Measurements from ENCODE around the gene SIK2.
"Not testable (repeated sequence)": the region's sequence is repeated elsewhere in the genome, so short reads cannot be mapped to it uniquely, and the experiment has no call there.

Gene SIK2

GRCh38 chr11:111703576-111703975 lies 101.3 kb downstream of the SIK2 start:
- DNase-seq (ENCODE audit: low read depth) = no peak
- no peak overlapping the region for H3K4me3 ChIP-seq (ENCODE audit: low read length)
- TF ChIP-seq CTCF (conservative IDR thresholded peaks at IDR 0.05; ENCODE audit: low read depth, low read length) = no peak

- no peak overlapping the region for H3K4me3 ChIP-seq (ENCODE audit: low read length)
- DNase-seq (ENCODE audit: low read depth) = no peak
- TF ChIP-seq CTCF (conservative IDR thresholded peaks at IDR 0.05; ENCODE audit: low read depth, low read length) = no peak
These were observed 104.9 kb downstream of the SIK2 start for GRCh38 chr11:111707039-111707690.

GRCh38 chr11:111707691-111708067 lies 105.4 kb downstream of the SIK2 start:
- no peak for TF ChIP-seq CTCF (conservative IDR thresholded peaks at IDR 0.05; ENCODE audit: low read depth, low read length)
- DNase-seq (ENCODE audit: low read depth) = no peak
- H3K4me3 ChIP-seq (ENCODE audit: low read length) = no peak overlapping the region

- H3K4me3 ChIP-seq (ENCODE audit: low read length) = no peak overlapping the region
- TF ChIP-seq CTCF (conservative IDR thresholded peaks at IDR 0.05; ENCODE audit: low read depth, low read length) = no peak
- DNase-seq (ENCODE audit: low read depth) = no peak
These were observed 112.3 kb downstream of the SIK2 start for GRCh38 chr11:111714522-111714921.

GRCh38 chr11:111715142-111715816 lies 113.0 kb downstream of the SIK2 start:
- no peak for TF ChIP-seq CTCF (conservative IDR thresholded peaks at IDR 0.05; ENCODE audit: low read depth, low read length)
- no peak for DNase-seq (ENCODE audit: low read depth)
- H3K4me3 ChIP-seq (ENCODE audit: low read length) = no peak overlapping the region

- not testable (repeated sequence) for H3K4me3 ChIP-seq (ENCODE audit: low read length); DNase-seq (ENCODE audit: low read depth)
These were observed 115.4 kb downstream of the SIK2 start for GRCh38 chr11:111717660-111718059.

- no peak for DNase-seq (ENCODE audit: low read depth)
- TF ChIP-seq CTCF (conservative IDR thresholded peaks at IDR 0.05; ENCODE audit: low read depth, low read length) = no peak
- H3K4me3 ChIP-seq (ENCODE audit: low read length) = no peak overlapping the region
These were observed 116.2 kb downstream of the SIK2 start for GRCh38 chr11:111718436-111718835.
